Gastrocnemius medialis (tissue), 4 donors: ENCODE data around the gene ZXDC. TPM values are rescaled to one million over a fixed set of nuclear protein-coding genes. Genes with fewer than 3 reads are reported as not detected.

Experiments used
- ATAC-seq, 2 donors: fragments of 150-250 bp; one replicate each; pipeline ENCODE4 v1.9.1; 2016
- DNase-seq, 2 donors: peaks; one replicate each; pipeline ENCODE4 v3.0.0-alpha.2; 2019
- H3K27ac ChIP-seq, 4 donors: fragments of 200-600 bp; sonication (generic); 1 replicate in 1 of 4; 2 replicates in 3 of 4; pipeline ENCODE4 v1.5.1; 2016 to 2018; ENCODE audit warnings: mild to moderate bottlenecking in 2 of 4, moderate library complexity in 1 of 4
- H3K27me3 ChIP-seq, 3 donors: fragments of 200-600 bp; sonication (generic) in 2 of 3; 1 replicate in 1 of 3; 2 replicates in 2 of 3; pipeline versions ENCODE4 v1.5.1 to v1.6.0; 2016 to 2019; ENCODE audit warnings: mild to moderate bottlenecking in 1 of 3, moderate library complexity in 1 of 3
- H3K36me3 ChIP-seq, 2 donors: fragments of 200-600 bp; sonication (generic) in 1 of 2; one replicate each; pipeline ENCODE4 v1.5.1; 2017 to 2018
- H3K4me1 ChIP-seq, 2 donors: fragments of 200-600 bp; sonication (generic) in 1 of 2; one replicate each; pipeline ENCODE4 v1.5.1; 2016 to 2017; ENCODE audit warnings: mild to moderate bottlenecking in 2 of 2
- H3K4me3 ChIP-seq, 4 donors: fragments of 200-600 bp; sonication (generic) in 3 of 4; 1 replicate in 1 of 4; 2 replicates in 3 of 4; pipeline ENCODE4 v1.5.1; 2016 to 2019; ENCODE audit warnings: mild to moderate bottlenecking in 2 of 4
- H3K9me3 ChIP-seq, 3 donors: fragments of 200-600 bp; sonication (generic) in 2 of 3; 1 replicate in 1 of 3; 2 replicates in 2 of 3; pipeline ENCODE4 v1.5.1; 2016 to 2019
- CTCF ChIP-seq, 5 experiments: fragments of 450-650 bp in 3 of 5; fragments of 200-600 bp in 2 of 5; sonication (generic) in 2 of 5; IDR thresholded peaks in 4 of 5; conservative IDR thresholded peaks in 1 of 5; 1 replicate in 4 of 5; 2 replicates in 1 of 5; pipeline ENCODE4 v1.5.1; 2016 to 2019; ENCODE audit warnings: antibody characterized with exemption in 5 of 5, mild to moderate bottlenecking in 3 of 5, moderate library complexity in 3 of 5
- POLR2A ChIP-seq, 2 donors: fragments of 450-650 bp; IDR thresholded peaks; one replicate each; pipeline ENCODE4 v1.6.1; 2017; ENCODE audit warnings: antibody characterized with exemption in 2 of 2, mild to moderate bottlenecking in 2 of 2, moderate library complexity in 2 of 2
- in situ Hi-C, 4 donors: fragments of 200-750 bp; cut with MboI; loops; one replicate each; pipeline versions ENCODE4 v1.15.0 to v1.8.0; 2017; ENCODE audit warnings: low sequenced_read_pairs in 4 of 4
- intact Hi-C: fragments of 100-400 bp; cut with DNase I; formaldehyde crosslinking; loops from one replicate; pipeline ENCODE4 v1.15.1; 2023; ENCODE audit warnings: low total_unique reads
- total RNA-seq, 4 donors: library from RNA; depleted of rRNA; stranded (reverse); fragments of >200 nt; gene quantifications; one replicate each; pipeline versions ENCODE4 v1.1.0 to v1.2.3, GENCODE V29; 2016

ZXDC gene
- total RNA-seq, 4 donors from 2014 or later = 40.9 to 54.2 (median 45.4) TPM

DNA sequence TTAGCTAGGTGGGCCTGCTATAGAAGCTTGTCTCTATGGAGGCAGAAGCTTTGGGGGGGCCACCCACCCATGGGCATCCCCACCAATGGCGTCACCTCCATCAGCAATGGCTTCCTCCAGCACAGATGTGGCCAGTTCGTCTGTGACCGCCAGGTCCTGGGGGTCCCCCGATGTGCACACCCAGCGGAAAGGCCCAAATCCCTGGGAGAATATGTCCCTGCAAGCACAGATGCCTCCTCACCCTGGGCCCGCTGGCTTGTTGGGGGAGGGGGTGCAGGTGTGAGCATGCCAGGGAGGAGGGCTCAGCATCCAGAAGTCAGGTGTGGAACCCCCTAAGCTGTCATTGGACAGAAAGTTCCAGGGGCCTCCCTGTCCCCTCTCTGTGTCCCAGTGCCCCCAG lies 22.3 kb upstream of the ZXDC start:
- TF ChIP-seq CTCF (IDR thresholded peaks at IDR 0.05 in 4 of 5, conservative IDR thresholded peaks at IDR 0.05 in 1 of 5) (no peak), POLR2A (IDR thresholded peaks at IDR 0.05) (no peak)
- Histone ChIP-seq H3K9me3 (no peaks in the 10 kb centered on the region), H3K4me1 (no peaks in the 10 kb centered on the region), H3K4me3 (no peak overlapping the region), H3K27ac (no peak overlapping the region), H3K27me3 (no peaks in the 10 kb centered on the region), H3K36me3 (no peaks in the 10 kb centered on the region)
- intact Hi-C loops (no loop called here), in situ Hi-C loops (no loop called here)
- no peak for DNase-seq
- ATAC-seq = no peak

- DNase-seq = no peak
- intact Hi-C loops = no loop called here
Observed at GRCh38 chr3:126496894-126497850, 21.5 kb upstream of the ZXDC start.

DNA sequence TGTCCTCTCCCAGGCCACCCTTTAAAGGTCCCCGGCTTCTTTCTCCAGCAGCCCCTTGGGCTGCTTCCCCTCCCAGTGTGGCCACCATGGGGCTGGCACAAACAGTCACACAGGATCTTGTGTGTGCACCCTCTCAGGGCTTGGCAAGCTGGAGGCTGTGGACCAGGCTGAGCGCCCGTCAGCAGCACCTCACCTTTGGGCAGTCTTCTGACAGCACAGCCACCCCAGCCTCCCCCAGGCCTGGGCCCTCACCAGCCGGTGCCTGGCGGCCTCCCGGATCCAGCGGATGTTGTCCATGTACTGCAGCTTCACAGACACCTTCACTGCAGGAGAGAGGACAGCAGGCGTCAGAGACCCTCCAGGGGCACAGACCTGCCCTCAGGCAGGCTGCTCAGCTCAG lies 20.1 kb upstream of the ZXDC start:
- H3K36me3 ChIP-seq = no peaks in the 10 kb centered on the region
- intact Hi-C loops (no loop called here), in situ Hi-C loops (no loop called here)
- DNase-seq (no peak), ATAC-seq (no peak)
- H3K27me3 ChIP-seq = no peaks in the 10 kb centered on the region
- H3K4me3 ChIP-seq = no peak overlapping the region
- TF ChIP-seq POLR2A (IDR thresholded peaks at IDR 0.05) (no peak), CTCF (IDR thresholded peaks at IDR 0.05 in 4 of 5, conservative IDR thresholded peaks at IDR 0.05 in 1 of 5) (no peak)
- H3K4me1 ChIP-seq = peaks cover 0 to 10% of the 10 kb centered on the region in 2 donors
- H3K9me3 ChIP-seq = no peaks in the 10 kb centered on the region
- no peak overlapping the region for H3K27ac ChIP-seq

More at GRCh38 chr3:126496894-126497850, 21.5 kb upstream of the ZXDC start:
- Histone ChIP-seq H3K9me3 (no peaks in the 10 kb centered on the region), H3K27me3 (no peaks in the 10 kb centered on the region), H3K36me3 (no peaks in the 10 kb centered on the region), H3K4me1 (no peaks in the 10 kb centered on the region), H3K27ac (no peak overlapping the region), H3K4me3 (no peak overlapping the region)
- in situ Hi-C loops = no loop called here
- no peak for ATAC-seq
- TF ChIP-seq POLR2A (IDR thresholded peaks at IDR 0.05) = no peak
- TF ChIP-seq CTCF (IDR thresholded peaks at IDR 0.05 in 4 of 5, conservative IDR thresholded peaks at IDR 0.05 in 1 of 5) = no peak

DNA sequence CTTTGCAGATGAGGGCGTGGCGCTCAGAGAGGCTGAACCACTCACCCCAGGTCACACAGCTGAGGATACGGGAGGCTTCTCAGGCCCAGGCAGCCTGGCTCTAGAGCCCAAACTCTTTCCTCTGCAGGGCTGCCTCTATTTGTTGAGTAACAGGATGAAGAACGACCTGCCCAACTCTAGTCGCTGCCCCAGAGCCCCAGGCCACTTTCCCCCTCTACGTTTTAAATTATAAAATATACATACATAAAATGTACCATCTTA lies 19.2 kb upstream of the ZXDC start:
- no peaks in the 10 kb centered on the region for H3K36me3 ChIP-seq
- ATAC-seq (no peak), DNase-seq (no peak)
- intact Hi-C loops = no loop called here
- no peak for TF ChIP-seq CTCF (IDR thresholded peaks at IDR 0.05 in 4 of 5, conservative IDR thresholded peaks at IDR 0.05 in 1 of 5)
- no peak for TF ChIP-seq POLR2A (IDR thresholded peaks at IDR 0.05)
- H3K27ac ChIP-seq = no peak overlapping the region
- no peaks in the 10 kb centered on the region for H3K27me3 ChIP-seq
- no peaks in the 10 kb centered on the region for H3K9me3 ChIP-seq
- no peak overlapping the region for H3K4me3 ChIP-seq
- in situ Hi-C loops = no loop called here
- H3K4me1 ChIP-seq = peaks cover 0 to 15% of the 10 kb centered on the region in 2 donors
